ENCODE data around the gene VIL1. TPM values are rescaled to one million over a fixed set of nuclear protein-coding genes. Genes with fewer than 3 reads are reported as not detected.

Gene VIL1
- polyA plus RNA-seq, 1 donor from 2014 or later, result not detected

- Histone ChIP-seq H3K4me2 (ENCODE audit: low read length) (no peak overlapping the region), H3K27ac (ENCODE audit: low read length) (no peak overlapping the region), H3K4me3 (ENCODE audit: low read length) (no peak overlapping the region), H3K79me2 (replicated peaks; ENCODE audit: insufficient read depth, low read length) (no peaks in the 10 kb centered on the region), H3K9ac (ENCODE audit: low read length) (no peak overlapping the region), H3K9me3 (ENCODE audit: low read length) (no peaks in the 10 kb centered on the region), H3K9me2 (ENCODE audit: insufficient read depth, low read length) (no peaks in the 10 kb centered on the region), H4K20me1 (ENCODE audit: insufficient read depth) (no peaks in the 10 kb centered on the region), H2AFZ (ENCODE audit: low read depth, low read length) (no peak overlapping the region), H3F3A (ENCODE audit: insufficient read depth, low read length, poor library complexity, severe bottlenecking) (no peaks in the 10 kb centered on the region), H3K27me3 (ENCODE audit: insufficient read depth, low read depth, low read length) (no peaks in the 10 kb centered on the region), H3K36me3 (ENCODE audit: insufficient read depth, low read length) (peaks cover 6% of the 10 kb centered on the region)
- TF ChIP-seq RAD21 (conservative IDR thresholded peaks at IDR 0.05) (no peak), EP300 (conservative IDR thresholded peaks at IDR 0.05; ENCODE audit: poor library complexity, severe bottlenecking) (no peak), TAF1 (IDR thresholded peaks at IDR 0.05; ENCODE audit: low read depth) (no peak), POLR2AphosphoS5 (IDR thresholded peaks at IDR 0.05) (no peak), MXI1 (conservative IDR thresholded peaks at IDR 0.05; ENCODE audit: poor library complexity, severe bottlenecking) (no peak)
Observed at GRCh38 chr2:218476676-218477075, 57.8 kb downstream of the VIL1 start.

GRCh38 chr2:218477247-218477646, 58.3 kb downstream of the VIL1 start:
- H3K4me3 ChIP-seq (ENCODE audit: low read length), result no peak overlapping the region
- H3K36me3 ChIP-seq (ENCODE audit: insufficient read depth, low read length), result peaks cover 6% of the 10 kb centered on the region

GRCh38 chr2:218478544-218478943, 59.6 kb downstream of the VIL1 start:
- H3K27me3 ChIP-seq (ENCODE audit: insufficient read depth, low read depth, low read length), result no peaks in the 10 kb centered on the region
- no peaks in the 10 kb centered on the region for H3K9me2 ChIP-seq (ENCODE audit: insufficient read depth, low read length)
- H2AFZ ChIP-seq (ENCODE audit: low read depth, low read length), result no peak overlapping the region
- no peak for TF ChIP-seq REST (IDR thresholded peaks at IDR 0.05; ENCODE audit: borderline replicate concordance)
- peaks cover 6% of the 10 kb centered on the region for H3K36me3 ChIP-seq (ENCODE audit: insufficient read depth, low read length)
- no peaks in the 10 kb centered on the region for H3K79me2 ChIP-seq (replicated peaks; ENCODE audit: insufficient read depth, low read length)
- H3K9me3 ChIP-seq (ENCODE audit: low read length), result no peaks in the 10 kb centered on the region
- no peak overlapping the region for H3K9ac ChIP-seq (ENCODE audit: low read length)
- H3K27ac ChIP-seq (ENCODE audit: low read length), result no peak overlapping the region
- H4K20me1 ChIP-seq (ENCODE audit: insufficient read depth), result no peaks in the 10 kb centered on the region
- H3K4me3 ChIP-seq (ENCODE audit: low read length), result no peak overlapping the region
- no peak overlapping the region for H3K4me2 ChIP-seq (ENCODE audit: low read length)
- H3F3A ChIP-seq (ENCODE audit: insufficient read depth, low read length, poor library complexity, severe bottlenecking), result no peaks in the 10 kb centered on the region

More at GRCh38 chr2:218477247-218477646, 58.3 kb downstream of the VIL1 start:
- Histone ChIP-seq H3K27me3 (ENCODE audit: insufficient read depth, low read depth, low read length) (no peaks in the 10 kb centered on the region), H3K4me2 (ENCODE audit: low read length) (no peak overlapping the region), H3K79me2 (replicated peaks; ENCODE audit: insufficient read depth, low read length) (no peaks in the 10 kb centered on the region), H2AFZ (ENCODE audit: low read depth, low read length) (no peak overlapping the region), H3K9me3 (ENCODE audit: low read length) (no peaks in the 10 kb centered on the region), H3K9me2 (ENCODE audit: insufficient read depth, low read length) (no peaks in the 10 kb centered on the region), H4K20me1 (ENCODE audit: insufficient read depth) (no peaks in the 10 kb centered on the region), H3F3A (ENCODE audit: insufficient read depth, low read length, poor library complexity, severe bottlenecking) (no peaks in the 10 kb centered on the region), H3K27ac (ENCODE audit: low read length) (no peak overlapping the region), H3K9ac (ENCODE audit: low read length) (no peak overlapping the region)
- TF ChIP-seq TAF1 (IDR thresholded peaks at IDR 0.05; ENCODE audit: low read depth), result no peak

- H3K9ac ChIP-seq (ENCODE audit: low read length), result no peak overlapping the region
- H3K27me3 ChIP-seq (ENCODE audit: insufficient read depth, low read depth, low read length), result no peaks in the 10 kb centered on the region
- H3K4me3 ChIP-seq (ENCODE audit: low read length), result no peak overlapping the region
- H4K20me1 ChIP-seq (ENCODE audit: insufficient read depth), result no peaks in the 10 kb centered on the region
- peaks cover 6% of the 10 kb centered on the region for H3K36me3 ChIP-seq (ENCODE audit: insufficient read depth, low read length)
- no peak overlapping the region for H3K27ac ChIP-seq (ENCODE audit: low read length)
- no peak overlapping the region for H3K4me2 ChIP-seq (ENCODE audit: low read length)
- H3K9me2 ChIP-seq (ENCODE audit: insufficient read depth, low read length), result no peaks in the 10 kb centered on the region
- no peak for TF ChIP-seq TAF1 (IDR thresholded peaks at IDR 0.05; ENCODE audit: low read depth)
- no peak for TF ChIP-seq MXI1 (conservative IDR thresholded peaks at IDR 0.05; ENCODE audit: poor library complexity, severe bottlenecking)
- TF ChIP-seq CTCF (IDR thresholded peaks at IDR 0.05; ENCODE audit: poor library complexity, severe bottlenecking), result no peak
- no peak for TF ChIP-seq SMC3 (conservative IDR thresholded peaks at IDR 0.05; ENCODE audit: poor library complexity)
- TF ChIP-seq EP300 (conservative IDR thresholded peaks at IDR 0.05; ENCODE audit: poor library complexity, severe bottlenecking), result no peak
- no peak for TF ChIP-seq RAD21 (conservative IDR thresholded peaks at IDR 0.05)
- no peak for TF ChIP-seq REST (IDR thresholded peaks at IDR 0.05; ENCODE audit: borderline replicate concordance)
- no peak for TF ChIP-seq POLR2AphosphoS5 (IDR thresholded peaks at IDR 0.05)
- no peak for TF ChIP-seq EZH2 (IDR thresholded peaks at IDR 0.05; ENCODE audit: borderline replicate concordance, insufficient read depth, low read length, poor library complexity, severe bottlenecking)
- no peaks in the 10 kb centered on the region for H3K79me2 ChIP-seq (replicated peaks; ENCODE audit: insufficient read depth, low read length)
- no peaks in the 10 kb centered on the region for H3K9me3 ChIP-seq (ENCODE audit: low read length)
- no peaks in the 10 kb centered on the region for H3F3A ChIP-seq (ENCODE audit: insufficient read depth, low read length, poor library complexity, severe bottlenecking)
- H2AFZ ChIP-seq (ENCODE audit: low read depth, low read length), result no peak overlapping the region
Observed at GRCh38 chr2:218479595-218479994, 60.7 kb downstream of the VIL1 start.
